Fibroblast of lung (primary cell): Measurements from ENCODE around the gene EPB41L1. TPM values are rescaled to one million over a fixed set of nuclear protein-coding genes. Genes with fewer than 3 reads are reported as not detected.

ENCODE experiments used
- DNase-seq, 2 donors: peaks; one replicate each; pipeline versions ENCODE4 v3.0.0 to v3.0.0-alpha.2; 2010; ENCODE audit warnings: low read depth in 2 of 2
- H2AFZ ChIP-seq: 2 replicates; pipeline ENCODE4 v1.5.1; 2012; ENCODE audit warnings: low read length, control low read depth, inconsistent platforms
- H3K27ac ChIP-seq: 2 replicates; pipeline ENCODE4 v1.5.1; 2011; ENCODE audit warnings: low read length, control low read depth; ENCODE audit not compliant: insufficient read depth
- H3K27me3 ChIP-seq: 2 replicates; pipeline ENCODE4 v1.5.1; 2011; ENCODE audit warnings: mild to moderate bottlenecking, low read length; ENCODE audit not compliant: control insufficient read depth, insufficient read depth
- H3K36me3 ChIP-seq: 2 replicates; pipeline ENCODE4 v1.5.1; 2011; ENCODE audit warnings: low read length; ENCODE audit not compliant: control insufficient read depth, insufficient read depth
- H3K4me1 ChIP-seq: 2 replicates; pipeline ENCODE4 v1.5.1; 2011; ENCODE audit warnings: low read length; ENCODE audit not compliant: control insufficient read depth, insufficient read depth; ENCODE audit errors: extremely low read depth
- H3K4me2 ChIP-seq: 2 replicates; pipeline ENCODE4 v1.5.1; 2011; ENCODE audit warnings: low read length, control low read depth; ENCODE audit not compliant: insufficient read depth; ENCODE audit errors: extremely low read depth
- H3K4me3 ChIP-seq, 4 experiments: fragments of 200-600 bp in 1 of 4; sonication (generic) in 1 of 4; replicated peaks in 1 of 4; 2 replicates each; pipeline ENCODE4 v1.5.1; 2011 to 2016; ENCODE audit warnings: low read length in 4 of 4, low read depth in 3 of 4, mild to moderate bottlenecking in 3 of 4, control low read depth in 2 of 4, inconsistent platforms in 1 of 4, mixed read lengths in 1 of 4; ENCODE audit not compliant: insufficient read depth in 1 of 4; ENCODE audit errors: control extremely low read depth in 1 of 4
- H3K79me2 ChIP-seq: 2 replicates; pipeline ENCODE4 v1.5.1; 2012; ENCODE audit warnings: mild to moderate bottlenecking, low read length, inconsistent platforms; ENCODE audit not compliant: control insufficient read depth, insufficient read depth
- H3K9ac ChIP-seq: 2 replicates; pipeline ENCODE4 v1.5.1; 2011; ENCODE audit warnings: mild to moderate bottlenecking, low read length, control low read depth; ENCODE audit not compliant: insufficient read depth
- H3K9me3 ChIP-seq: 2 replicates; pipeline ENCODE4 v1.5.1; 2012; ENCODE audit warnings: low read depth, low read length; ENCODE audit not compliant: control insufficient read depth, insufficient read depth
- H4K20me1 ChIP-seq: 2 replicates; pipeline ENCODE4 v1.5.1; 2011; ENCODE audit warnings: low read length; ENCODE audit not compliant: control insufficient read depth, insufficient read depth; ENCODE audit errors: extremely low read depth
- EZH2 ChIP-seq: IDR thresholded peaks from 2 replicates; pipeline ENCODE4 v1.5.1; 2012; ENCODE audit warnings: low read length, control low read depth, mild to moderate bottlenecking; ENCODE audit errors: missing control alignments
- polyA plus RNA-seq, 2 donors: library from polyadenylated mRNA; depleted of rRNA in 1 of 2; stranded (reverse) in 1 of 2; unstranded in 1 of 2; fragments of >200 nt; gene quantifications; 2 replicates each; pipeline ENCODE4 v1.2.1, GENCODE V29; 2011 to 2012; ENCODE audit warnings: missing spikeins in 1 of 2
- total RNA-seq: library from RNA; depleted of rRNA; stranded (reverse); fragments of >200 nt; gene quantifications from 2 replicates; pipeline ENCODE4 v1.2.1, GENCODE V29; 2014
- TF ChIP-seq, protein P1 (sequence below), 2 donors: IDR thresholded peaks in 1 of 2; conservative IDR thresholded peaks in 1 of 2; 1 replicate in 1 of 2; 2 replicates in 1 of 2; pipeline ENCODE4 v1.5.1; 2011 to 2012; ENCODE audit warnings: low read length in 2 of 2, control low read depth in 1 of 2, inconsistent platforms in 1 of 2, low read depth in 1 of 2, mild to moderate bottlenecking in 1 of 2

EPB41L1 gene
- total and polyA plus RNA-seq, 2 donors (not counting 1 experiment from before 2014, with no cell fraction given), result 16.2 to 17.0 TPM

DNA sequence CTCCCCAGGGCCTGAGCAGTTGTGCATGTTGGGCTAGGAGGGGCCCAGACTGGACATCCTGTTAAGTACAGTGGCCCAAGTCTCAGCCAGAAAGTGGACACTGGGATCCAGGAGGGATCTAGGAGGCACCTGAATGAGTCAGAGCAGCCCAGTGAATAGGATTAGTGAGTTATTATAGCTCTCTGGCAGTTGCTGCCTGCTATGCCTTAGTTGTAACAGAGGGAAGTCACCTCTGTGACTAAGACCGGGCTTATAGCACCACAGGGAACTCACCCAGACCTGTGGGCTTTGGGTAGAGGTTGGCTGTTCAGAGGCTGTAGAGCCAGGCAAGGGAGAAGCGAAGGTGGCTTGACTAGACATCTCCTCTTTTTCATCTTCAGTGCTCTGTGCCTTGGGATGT lies 42.7 kb downstream of the EPB41L1 start:
- Histone ChIP-seq H3K9me3 (no peaks in the 10 kb centered on the region), H2AFZ (no peak overlapping the region), H3K27me3 (no peaks in the 10 kb centered on the region), H3K27ac (no peak overlapping the region), H3K36me3 (no peaks in the 10 kb centered on the region), H3K79me2 (no peaks in the 10 kb centered on the region), H3K4me2 (no peak overlapping the region), H3K4me3 (no peak overlapping the region), H4K20me1 (no peaks in the 10 kb centered on the region), H3K4me1 (no peaks in the 10 kb centered on the region), H3K9ac (no peak overlapping the region)
- no peak for DNase-seq
- no peak for TF ChIP-seq EZH2
- TF ChIP-seq, protein P1, sequence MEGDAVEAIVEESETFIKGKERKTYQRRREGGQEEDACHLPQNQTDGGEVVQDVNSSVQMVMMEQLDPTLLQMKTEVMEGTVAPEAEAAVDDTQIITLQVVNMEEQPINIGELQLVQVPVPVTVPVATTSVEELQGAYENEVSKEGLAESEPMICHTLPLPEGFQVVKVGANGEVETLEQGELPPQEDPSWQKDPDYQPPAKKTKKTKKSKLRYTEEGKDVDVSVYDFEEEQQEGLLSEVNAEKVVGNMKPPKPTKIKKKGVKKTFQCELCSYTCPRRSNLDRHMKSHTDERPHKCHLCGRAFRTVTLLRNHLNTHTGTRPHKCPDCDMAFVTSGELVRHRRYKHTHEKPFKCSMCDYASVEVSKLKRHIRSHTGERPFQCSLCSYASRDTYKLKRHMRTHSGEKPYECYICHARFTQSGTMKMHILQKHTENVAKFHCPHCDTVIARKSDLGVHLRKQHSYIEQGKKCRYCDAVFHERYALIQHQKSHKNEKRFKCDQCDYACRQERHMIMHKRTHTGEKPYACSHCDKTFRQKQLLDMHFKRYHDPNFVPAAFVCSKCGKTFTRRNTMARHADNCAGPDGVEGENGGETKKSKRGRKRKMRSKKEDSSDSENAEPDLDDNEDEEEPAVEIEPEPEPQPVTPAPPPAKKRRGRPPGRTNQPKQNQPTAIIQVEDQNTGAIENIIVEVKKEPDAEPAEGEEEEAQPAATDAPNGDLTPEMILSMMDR (conservative IDR thresholded peaks at IDR 0.05 in 1 of 2, IDR thresholded peaks at IDR 0.05 in 1 of 2; ENCODE audit: low read depth in 1 of 2, low read length in 2 of 2), result no peak

DNA sequence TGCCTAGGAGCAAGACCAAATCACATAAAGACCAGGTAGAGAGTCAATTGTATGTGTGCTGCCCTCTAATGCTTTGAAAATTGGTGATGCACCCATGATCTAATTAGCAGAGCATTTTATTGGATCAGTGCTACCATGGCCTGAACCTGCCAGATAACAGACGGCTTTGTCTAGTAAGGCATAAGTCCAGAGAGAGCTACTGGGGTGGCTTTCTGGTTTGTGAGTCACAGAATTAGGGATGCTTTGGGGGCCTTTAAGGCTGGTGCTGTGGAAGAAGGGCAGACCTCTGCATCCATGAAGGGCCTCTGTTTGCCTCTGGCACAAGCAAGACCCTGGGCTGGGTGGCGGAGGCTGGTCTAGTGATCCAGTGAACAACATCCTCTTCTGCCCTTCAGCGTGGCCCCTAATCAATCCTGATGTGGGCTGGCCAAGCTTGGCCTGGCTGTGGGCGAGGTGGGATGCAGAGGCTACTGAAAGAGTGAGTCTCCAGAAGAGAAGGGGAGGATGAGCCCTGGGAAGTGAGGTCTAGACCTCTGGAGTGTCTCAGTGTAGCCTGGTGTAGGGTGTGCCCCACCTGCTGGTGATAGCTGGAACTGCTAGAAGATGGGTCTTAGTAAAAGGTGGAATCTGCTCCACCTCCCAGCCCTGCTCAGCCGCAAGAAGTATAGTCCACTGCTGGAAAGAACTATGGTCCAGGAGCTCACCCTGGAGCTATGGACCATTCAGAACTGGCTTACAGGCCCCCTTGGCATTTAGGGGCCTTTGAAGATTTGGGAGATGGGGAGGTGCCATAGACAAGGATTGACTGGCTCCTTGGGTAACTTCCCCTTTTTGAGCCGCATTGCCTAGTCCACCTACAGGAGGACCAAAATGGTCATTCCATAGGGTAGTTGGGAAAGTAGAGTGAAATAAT lies 45.1 kb downstream of the EPB41L1 start:
- Histone ChIP-seq H3K4me2 (no peak overlapping the region), H3K9me3 (no peaks in the 10 kb centered on the region), H3K4me1 (no peaks in the 10 kb centered on the region), H3K79me2 (no peaks in the 10 kb centered on the region), H3K9ac (no peak overlapping the region), H3K4me3 (no peak overlapping the region), H3K27ac (no peak overlapping the region), H3K27me3 (no peaks in the 10 kb centered on the region), H4K20me1 (no peaks in the 10 kb centered on the region), H2AFZ (no peak overlapping the region), H3K36me3 (no peaks in the 10 kb centered on the region)
- DNase-seq, result peak; percentile 46 to 78
- TF ChIP-seq EZH2, result no peak
- TF ChIP-seq, protein P1 (conservative IDR thresholded peaks at IDR 0.05 in 1 of 2, IDR thresholded peaks at IDR 0.05 in 1 of 2; ENCODE audit: low read depth in 1 of 2, low read length in 2 of 2), result peak; percentile 91 to 94

DNA sequence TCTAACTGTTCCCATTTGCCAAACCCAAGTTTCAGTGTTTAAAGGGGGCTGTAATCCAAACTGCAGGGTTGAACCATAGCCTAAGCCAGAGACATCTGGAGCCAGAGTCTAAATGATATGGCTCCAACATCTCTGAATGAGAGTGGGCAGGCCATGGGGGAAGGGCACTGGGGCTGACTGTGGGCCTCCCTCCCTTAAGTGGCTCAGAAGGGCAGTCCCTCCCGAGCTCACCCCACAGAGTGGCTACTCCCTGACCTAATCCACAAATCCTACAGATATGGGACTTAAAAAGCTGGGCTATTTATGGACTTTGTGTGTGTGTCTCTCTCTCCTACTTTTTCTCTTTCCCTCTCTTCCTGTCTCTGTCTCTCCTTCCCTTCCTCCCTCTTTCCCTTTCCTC lies 45.9 kb downstream of the EPB41L1 start:
- no peaks in the 10 kb centered on the region for H3K79me2 ChIP-seq
- no peak overlapping the region for H3K27ac ChIP-seq
- DNase-seq, result no peak
- H4K20me1 ChIP-seq, result no peaks in the 10 kb centered on the region
- H3K27me3 ChIP-seq, result no peaks in the 10 kb centered on the region
- H2AFZ ChIP-seq, result no peak overlapping the region
- no peak overlapping the region for H3K9ac ChIP-seq
- H3K4me2 ChIP-seq, result no peak overlapping the region
- no peaks in the 10 kb centered on the region for H3K4me1 ChIP-seq
- H3K9me3 ChIP-seq, result no peaks in the 10 kb centered on the region
- TF ChIP-seq EZH2, result no peak
- TF ChIP-seq, protein P1 (conservative IDR thresholded peaks at IDR 0.05 in 1 of 2, IDR thresholded peaks at IDR 0.05 in 1 of 2; ENCODE audit: low read depth in 1 of 2, low read length in 2 of 2), result no peak
- no peaks in the 10 kb centered on the region for H3K36me3 ChIP-seq
- no peak overlapping the region for H3K4me3 ChIP-seq
